Loucy (cell line): ENCODE results near the gene KCNC4.

Experiments
- H2AFZ ChIP-seq: fragments of 200-600 bp; sonication (generic); 2 replicates; pipeline ENCODE4 v1.6.0; 2016; ENCODE audit warnings: antibody characterized with exemption, mild to moderate bottlenecking, low read length, moderate library complexity
- H3F3A ChIP-seq: fragments of 200-600 bp; 2 replicates; pipeline ENCODE4 v1.6.0; 2016; ENCODE audit warnings: antibody characterized with exemption, low read depth, mild to moderate bottlenecking
- H3K27me3 ChIP-seq: fragments of 200-600 bp; sonication (generic); 2 replicates; pipeline ENCODE4 v1.6.1; 2014; ENCODE audit warnings: low read length, mild to moderate bottlenecking; ENCODE audit not compliant: insufficient read depth, poor library complexity, severe bottlenecking
- H3K36me3 ChIP-seq: fragments of 200-600 bp; sonication (generic); 2 replicates; pipeline ENCODE4 v1.6.1; 2016; ENCODE audit warnings: low read length; ENCODE audit not compliant: insufficient read depth
- H3K4me1 ChIP-seq: fragments of 200-600 bp; sonication (generic); 2 replicates; pipeline ENCODE4 v1.5.1; 2014; ENCODE audit warnings: low read length, mild to moderate bottlenecking; ENCODE audit not compliant: insufficient read depth, poor library complexity, severe bottlenecking
- H3K4me2 ChIP-seq: fragments of 200-600 bp; sonication (generic); 2 replicates; pipeline ENCODE4 v1.6.0; 2014; ENCODE audit warnings: antibody characterized with exemption, low read length, low read depth, mild to moderate bottlenecking; ENCODE audit not compliant: poor library complexity, severe bottlenecking
- H3K4me3 ChIP-seq: fragments of 200-600 bp; sonication (generic); 2 replicates; pipeline ENCODE4 v1.5.1; 2014; ENCODE audit warnings: low read length, mild to moderate bottlenecking, mixed read lengths; ENCODE audit not compliant: poor library complexity, severe bottlenecking
- H3K79me2 ChIP-seq: fragments of 200-600 bp; sonication (generic); 2 replicates; pipeline ENCODE4 v1.6.1; 2014; ENCODE audit warnings: low read length; ENCODE audit not compliant: insufficient read depth
- H3K9ac ChIP-seq: fragments of 200-600 bp; sonication (generic); 2 replicates; pipeline ENCODE4 v1.6.0; 2014; ENCODE audit warnings: mild to moderate bottlenecking, low read depth, low read length, moderate library complexity; ENCODE audit not compliant: poor library complexity, severe bottlenecking
- H3K9me2 ChIP-seq: fragments of 200-600 bp; sonication (generic); replicated peaks from 2 replicates; pipeline ENCODE4 v1.6.1; 2016; ENCODE audit warnings: low read depth, low read length, mixed read lengths
- H3K9me3 ChIP-seq: fragments of 200-600 bp; sonication (generic); 2 replicates; pipeline ENCODE4 v1.6.1; 2014; ENCODE audit warnings: mild to moderate bottlenecking, antibody characterized with exemption, low read length, low read depth; ENCODE audit not compliant: insufficient read depth
- H4K20me1 ChIP-seq: fragments of 200-600 bp; sonication (generic); 2 replicates; pipeline ENCODE4 v1.6.0; 2014; ENCODE audit warnings: antibody characterized with exemption, low read length, mild to moderate bottlenecking; ENCODE audit not compliant: insufficient read depth, poor library complexity, severe bottlenecking
- EZH2phosphoT487 ChIP-seq: fragments of 200-600 bp; IDR thresholded peaks from 2 replicates; pipeline ENCODE4 v1.6.1; 2018; ENCODE audit warnings: antibody characterized with exemption, mild to moderate bottlenecking, moderate library complexity, borderline replicate concordance
- TF ChIP-seq, protein P1 (sequence below): fragments of 200-600 bp; sonication (generic); conservative IDR thresholded peaks from 2 replicates; pipeline ENCODE4 v1.5.1; 2014; ENCODE audit warnings: mild to moderate bottlenecking, antibody characterized with exemption, low read length

KCNC4 gene

DNA sequence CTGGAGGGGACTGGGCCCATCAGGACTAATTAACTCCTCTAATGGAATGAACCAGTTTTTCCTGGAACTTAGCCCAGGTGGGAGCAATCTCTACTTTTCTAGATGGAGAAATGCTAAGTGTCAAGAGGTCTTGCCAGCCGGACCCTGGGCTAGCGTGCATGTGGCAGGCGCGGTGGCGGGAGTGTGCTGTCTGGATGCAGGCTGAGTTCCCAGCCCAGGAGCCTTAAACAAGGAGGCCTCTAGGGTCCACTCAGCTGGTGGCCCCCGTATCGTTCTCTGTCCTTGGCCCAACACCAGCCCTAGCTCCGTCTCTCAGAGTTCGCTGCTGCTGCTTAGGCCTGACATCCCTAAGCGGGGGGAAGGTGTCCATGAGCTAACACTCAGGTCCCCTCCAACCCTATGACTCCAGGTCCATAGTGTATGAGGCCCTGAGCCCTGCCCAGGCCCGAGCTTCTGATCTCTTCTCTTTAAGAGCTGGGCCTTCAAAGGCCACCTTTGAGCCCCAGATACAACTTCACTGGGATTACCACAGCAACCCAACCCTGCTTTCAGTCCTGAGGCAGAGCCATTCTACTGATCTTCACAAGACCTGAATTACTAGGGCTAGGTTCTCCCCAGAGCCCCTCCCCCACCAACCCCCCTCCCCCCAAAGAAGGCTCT is 3.7 kb upstream of the KCNC4 start:
- Histone ChIP-seq H3K4me1 (peaks cover 11% of the 10 kb centered on the region), H3F3A (no peaks in the 10 kb centered on the region), H3K9me2 (no peaks in the 10 kb centered on the region), H3K9me3 (no peaks in the 10 kb centered on the region), H3K4me3 (no peak overlapping the region), H3K9ac (no peak overlapping the region), H3K27me3 (peaks cover 4% of the 10 kb centered on the region), H3K4me2 (no peak overlapping the region), H3K79me2 (no peaks in the 10 kb centered on the region), H3K36me3 (no peaks in the 10 kb centered on the region), H2AFZ (no peak overlapping the region), H4K20me1 (no peaks in the 10 kb centered on the region)
- TF ChIP-seq, protein P1, sequence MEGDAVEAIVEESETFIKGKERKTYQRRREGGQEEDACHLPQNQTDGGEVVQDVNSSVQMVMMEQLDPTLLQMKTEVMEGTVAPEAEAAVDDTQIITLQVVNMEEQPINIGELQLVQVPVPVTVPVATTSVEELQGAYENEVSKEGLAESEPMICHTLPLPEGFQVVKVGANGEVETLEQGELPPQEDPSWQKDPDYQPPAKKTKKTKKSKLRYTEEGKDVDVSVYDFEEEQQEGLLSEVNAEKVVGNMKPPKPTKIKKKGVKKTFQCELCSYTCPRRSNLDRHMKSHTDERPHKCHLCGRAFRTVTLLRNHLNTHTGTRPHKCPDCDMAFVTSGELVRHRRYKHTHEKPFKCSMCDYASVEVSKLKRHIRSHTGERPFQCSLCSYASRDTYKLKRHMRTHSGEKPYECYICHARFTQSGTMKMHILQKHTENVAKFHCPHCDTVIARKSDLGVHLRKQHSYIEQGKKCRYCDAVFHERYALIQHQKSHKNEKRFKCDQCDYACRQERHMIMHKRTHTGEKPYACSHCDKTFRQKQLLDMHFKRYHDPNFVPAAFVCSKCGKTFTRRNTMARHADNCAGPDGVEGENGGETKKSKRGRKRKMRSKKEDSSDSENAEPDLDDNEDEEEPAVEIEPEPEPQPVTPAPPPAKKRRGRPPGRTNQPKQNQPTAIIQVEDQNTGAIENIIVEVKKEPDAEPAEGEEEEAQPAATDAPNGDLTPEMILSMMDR: no peak
- TF ChIP-seq EZH2phosphoT487: no peak

DNA sequence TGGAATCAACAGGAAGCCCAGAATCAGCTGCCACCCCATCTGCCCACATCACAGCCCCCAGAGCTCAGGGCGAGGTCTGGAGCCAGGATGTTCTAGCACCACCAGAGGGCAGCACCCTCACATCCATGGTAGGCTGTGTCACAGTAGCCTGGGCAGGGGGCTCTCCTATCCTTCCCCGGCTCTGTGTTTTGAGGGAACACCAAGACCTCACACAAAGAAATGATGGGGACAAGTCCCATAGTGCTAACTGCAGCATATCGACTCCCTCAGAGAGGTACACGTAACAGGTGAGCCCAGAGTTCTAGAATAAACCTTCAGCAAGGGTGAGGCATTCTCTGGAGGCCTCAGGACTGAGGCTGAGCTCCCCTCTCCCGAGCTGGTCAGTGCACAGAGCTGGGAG is 2.3 kb upstream of the KCNC4 start:
- H3K4me3 ChIP-seq: no peak overlapping the region
- H3K4me1 ChIP-seq: peaks cover 15% of the 10 kb centered on the region
- no peaks in the 10 kb centered on the region for H4K20me1 ChIP-seq
- H3K9ac ChIP-seq: no peak overlapping the region
- no peaks in the 10 kb centered on the region for H3K36me3 ChIP-seq
- TF ChIP-seq EZH2phosphoT487: no peak
- TF ChIP-seq, protein P1: peak; percentile 93
- H2AFZ ChIP-seq: no peak overlapping the region
- H3K4me2 ChIP-seq: no peak overlapping the region
- no peaks in the 10 kb centered on the region for H3K9me2 ChIP-seq
- peaks cover 4% of the 10 kb centered on the region for H3K27me3 ChIP-seq
- no peaks in the 10 kb centered on the region for H3K79me2 ChIP-seq
- H3K9me3 ChIP-seq: no peaks in the 10 kb centered on the region
- H3F3A ChIP-seq: no peaks in the 10 kb centered on the region

DNA sequence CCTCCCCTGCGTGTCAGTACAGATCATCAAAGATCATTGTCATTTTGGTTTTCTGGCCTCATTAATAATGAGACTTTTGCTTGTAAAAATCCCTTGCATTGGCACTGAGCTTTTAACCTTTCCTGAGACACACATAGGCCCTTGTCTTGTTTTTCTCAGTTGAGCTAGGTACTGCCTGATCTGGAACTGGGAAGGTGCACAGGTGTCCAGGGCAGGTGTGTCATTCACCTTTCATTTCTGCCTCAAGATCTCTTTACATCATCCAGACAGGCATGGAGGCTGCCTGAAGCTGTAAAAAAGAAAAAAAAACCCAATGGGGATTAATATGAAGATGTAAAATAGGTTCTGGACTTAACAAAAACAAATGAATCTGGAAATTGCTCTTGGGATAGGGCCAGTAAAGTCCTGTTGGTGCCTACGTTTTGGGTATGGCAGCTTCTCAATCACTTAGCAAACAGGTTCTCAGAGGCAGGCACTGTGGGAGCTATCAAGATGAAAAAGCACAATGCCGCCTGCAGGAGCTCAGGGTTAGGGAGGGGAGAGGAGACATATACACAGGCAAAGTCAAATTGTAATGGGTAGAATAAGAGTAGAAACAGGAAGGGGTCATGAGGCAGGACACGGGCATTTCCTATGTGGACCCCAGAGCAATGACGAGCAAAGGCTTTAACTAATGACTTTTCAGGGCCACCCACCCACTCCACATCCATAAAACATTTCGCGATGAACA is 1.0 kb upstream of the KCNC4 start:
- no peaks in the 10 kb centered on the region for H3F3A ChIP-seq
- H2AFZ ChIP-seq: peak overlapping the region; percentile 87
- H3K9ac ChIP-seq: peak overlapping the region; percentile 47
- peaks cover 10% of the 10 kb centered on the region for H3K4me1 ChIP-seq
- H4K20me1 ChIP-seq: no peaks in the 10 kb centered on the region
- peak overlapping the region; percentile 87 for H3K4me2 ChIP-seq
- H3K27me3 ChIP-seq: peaks cover 4% of the 10 kb centered on the region
- H3K9me3 ChIP-seq: no peaks in the 10 kb centered on the region
- no peak for TF ChIP-seq EZH2phosphoT487
- TF ChIP-seq, protein P1: no peak
- H3K9me2 ChIP-seq: no peaks in the 10 kb centered on the region
- no peaks in the 10 kb centered on the region for H3K36me3 ChIP-seq
- H3K79me2 ChIP-seq: no peaks in the 10 kb centered on the region
- peak overlapping the region; percentile 80 for H3K4me3 ChIP-seq
